Measurements from ENCODE around the gene MEIOC. TPM values are rescaled to one million over a fixed set of nuclear protein-coding genes. Genes with fewer than 3 reads are reported as not detected.

Gene MEIOC
- total and polyA plus RNA-seq, 9 of the 15 experiments (the other 6 are each of a cell fraction or from before 2014, with no cell fraction given), result 0.04 to 0.23 (median 0.06) TPM; not detected in 5

- TF ChIP-seq GTF2A2 (tag; IDR thresholded peaks at IDR 0.05), result no peak
- no peak for TF ChIP-seq DNMT1 (IDR thresholded peaks at IDR 0.05)
- no peak for TF ChIP-seq ZNF639 (CRISPR knock-in tag; conservative IDR thresholded peaks at IDR 0.05 in 1 of 2, IDR thresholded peaks at IDR 0.05 in 1 of 2)
- TF ChIP-seq ZNF583 (CRISPR knock-in tag; IDR thresholded peaks at IDR 0.05), result no peak
- TF ChIP-seq HDAC2 (IDR thresholded peaks at IDR 0.05), result no peak
- TF ChIP-seq STAT6 (CRISPR knock-in tag; IDR thresholded peaks at IDR 0.05), result no peak
- TF ChIP-seq BRCA1 (IDR thresholded peaks at IDR 0.05), result no peak
- TF ChIP-seq BRCA1 (CRISPR knock-in tag; IDR thresholded peaks at IDR 0.05), result no peak
- no peak for TF ChIP-seq ZBTB5 (IDR thresholded peaks at IDR 0.05)
- no peak for TF ChIP-seq ZNF277 (CRISPR knock-in tag; IDR thresholded peaks at IDR 0.05; ENCODE audit: borderline replicate concordance)
- TF ChIP-seq RNF219 (CRISPR knock-in tag; IDR thresholded peaks at IDR 0.05), result no peak
Observed at GRCh38 chr17:44652727-44653126, 3.5 kb upstream of the MEIOC start (continued).

Data from K562 (cell line).